ENCODE measurements around the gene C12orf56.

- TF ChIP-seq POLR2A (IDR thresholded peaks at IDR 0.05) (no peak), CTCF (IDR thresholded peaks at IDR 0.05) (no peak)
These were observed 116.8 kb downstream of the C12orf56 start for GRCh38 chr12:64273527-64274403.
